ENCODE data around the gene TDRD3.

DNA sequence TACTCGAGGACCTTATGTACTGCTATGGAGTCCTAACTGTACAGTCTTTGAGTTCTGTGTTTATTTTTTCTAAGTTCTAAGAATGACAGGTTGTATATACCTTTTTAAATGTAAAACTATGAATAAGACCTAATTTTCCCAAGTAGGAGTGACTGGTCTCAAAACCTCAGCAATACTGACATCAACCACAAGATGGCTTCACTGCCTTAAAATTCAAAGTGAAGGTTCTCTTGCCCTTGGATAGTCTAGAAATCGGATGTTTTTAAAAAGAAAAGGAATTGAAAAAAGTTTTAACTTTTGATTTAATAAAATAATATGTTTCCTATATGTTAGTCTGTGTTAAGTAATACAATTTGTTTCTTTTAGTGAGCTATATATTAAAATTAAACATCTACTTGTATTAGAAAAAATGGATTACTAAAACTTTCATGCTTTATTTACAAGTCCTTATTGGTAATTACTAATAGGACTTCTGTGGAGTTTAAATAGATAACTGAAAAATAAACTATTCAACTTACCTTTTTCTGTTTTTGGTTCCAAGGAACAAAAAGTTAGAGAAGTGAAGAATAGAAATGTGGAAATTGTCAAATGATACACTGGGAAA, 52.0 kb downstream of the TDRD3 start:
- TF ChIP-seq POLR2A (IDR thresholded peaks at IDR 0.05) = no peak
- TF ChIP-seq CTCF (IDR thresholded peaks at IDR 0.05) = peak in 6 of 7 experiments; percentile 52 to 74 (median 58)
